ENCODE measurements around the gene RUFY3.

RUFY3 gene

GRCh38 chr4:70842761-70843435 is 121.1 kb downstream of the RUFY3 start:
- DNase-seq, result no peak

GRCh38 chr4:70844180-70844579 is 122.4 kb downstream of the RUFY3 start:
- DNase-seq, result no peak

- no peak for DNase-seq
These were observed 127.5 kb downstream of the RUFY3 start for GRCh38 chr4:70849291-70849690.

GRCh38 chr4:70855464-70855863 is 133.7 kb downstream of the RUFY3 start:
- no peak for DNase-seq
